Smooth muscle cell (in vitro differentiated cells): ENCODE measurements around the gene LRRC14B. TPM values are rescaled to one million over a fixed set of nuclear protein-coding genes. Genes with fewer than 3 reads are reported as not detected.

Experiments used
- DNase-seq: peaks from one replicate; lab custom pipeline; 2025; ENCODE audit not compliant: unreplicated experiment; lab: John Stamatoyannopoulos, UW
- H2AFZ ChIP-seq: fragments of 200-600 bp; sonication (generic); 2 replicates; pipeline ENCODE4 v1.6.0; 2016; ENCODE audit warnings: antibody characterized with exemption, low read depth, mild to moderate bottlenecking
- H3F3A ChIP-seq: fragments of 200-600 bp; sonication (generic); 2 replicates; pipeline ENCODE4 v1.6.0; 2017; ENCODE audit warnings: antibody characterized with exemption, low read depth
- H3K27ac ChIP-seq: fragments of 200-600 bp; sonication (generic); 2 replicates; pipeline ENCODE4 v1.5.1; 2016; ENCODE audit warnings: low read depth, mild to moderate bottlenecking
- H3K27me3 ChIP-seq: fragments of 200-600 bp; sonication (generic); 2 replicates; pipeline ENCODE4 v1.6.1; 2016; ENCODE audit warnings: low read depth, mild to moderate bottlenecking
- H3K36me3 ChIP-seq: fragments of 200-600 bp; sonication (generic); 2 replicates; pipeline ENCODE4 v1.5.1; 2016; ENCODE audit warnings: low read depth
- H3K4me1 ChIP-seq: fragments of 200-600 bp; sonication (generic); 2 replicates; pipeline ENCODE4 v1.5.1; 2016; ENCODE audit warnings: low read depth
- H3K4me2 ChIP-seq: fragments of 200-600 bp; sonication (generic); 2 replicates; pipeline ENCODE4 v1.6.0; 2016; ENCODE audit warnings: mild to moderate bottlenecking
- H3K4me3 ChIP-seq: fragments of 200-600 bp; sonication (generic); 2 replicates; pipeline ENCODE4 v1.5.1; 2016; ENCODE audit warnings: mild to moderate bottlenecking
- H3K79me2 ChIP-seq: fragments of 200-600 bp; sonication (generic); 2 replicates; pipeline ENCODE4 v1.6.0; 2016; ENCODE audit warnings: low read depth, mild to moderate bottlenecking
- H3K9ac ChIP-seq: fragments of 200-600 bp; sonication (generic); 2 replicates; pipeline ENCODE4 v1.6.0; 2016; ENCODE audit warnings: low read depth
- H3K9me3 ChIP-seq: fragments of 200-600 bp; sonication (generic); replicated peaks from 2 replicates; pipeline ENCODE4 v1.5.1; 2016; ENCODE audit warnings: low read depth
- H4K20me1 ChIP-seq: fragments of 200-600 bp; sonication (generic); 2 replicates; pipeline ENCODE4 v1.6.0; 2016; ENCODE audit warnings: low read depth
- CTCF ChIP-seq: fragments of 200-600 bp; sonication (generic); IDR thresholded peaks from 2 replicates; pipeline ENCODE4 v1.5.1; 2017; ENCODE audit warnings: borderline replicate concordance, mild to moderate bottlenecking, antibody characterized with exemption; ENCODE audit not compliant: insufficient read depth, poor library complexity, severe bottlenecking
- WGBS: methylation state at CpG from one replicate; pipeline ENCODE4 v1.1.7; 2016; ENCODE audit warnings: low lambda C conversion rate; 5-methylcytosine and 5-hydroxymethylcytosine counted together
- polyA plus RNA-seq: library from polyadenylated mRNA; unstranded; fragments of >200 nt; fragmentation: Nextera tagmentation; extraction: Ambion mirVana; gene quantifications from 2 replicates; pipeline ENCODE4 v1.2.1, GENCODE V29; 2016
- total RNA-seq: library from RNA; depleted of rRNA; stranded (reverse); fragments of >200 nt; gene quantifications from 2 replicates; pipeline ENCODE4 v1.2.3, GENCODE V29; 2014

LRRC14B gene
- total and polyA plus RNA-seq, 2 experiments from 2014 or later = not detected

- no peak for DNase-seq
- Histone ChIP-seq H3K27ac (no peak overlapping the region), H3K4me3 (no peak overlapping the region), H3K79me2 (no peaks in the 10 kb centered on the region), H3K9ac (no peak overlapping the region), H2AFZ (no peak overlapping the region), H3K4me1 (no peaks in the 10 kb centered on the region), H3F3A (no peaks in the 10 kb centered on the region), H3K9me3 (no peaks in the 10 kb centered on the region), H3K4me2 (no peak overlapping the region), H3K27me3 (no peaks in the 10 kb centered on the region), H3K36me3 (no peaks in the 10 kb centered on the region), H4K20me1 (no peaks in the 10 kb centered on the region)
- WGBS = 92% methylated on average over 22 of the region's 27 CpGs
- no peak for TF ChIP-seq CTCF
These were observed 24.6 kb upstream of the LRRC14B start for GRCh38 chr5:166441-167372.

DNA sequence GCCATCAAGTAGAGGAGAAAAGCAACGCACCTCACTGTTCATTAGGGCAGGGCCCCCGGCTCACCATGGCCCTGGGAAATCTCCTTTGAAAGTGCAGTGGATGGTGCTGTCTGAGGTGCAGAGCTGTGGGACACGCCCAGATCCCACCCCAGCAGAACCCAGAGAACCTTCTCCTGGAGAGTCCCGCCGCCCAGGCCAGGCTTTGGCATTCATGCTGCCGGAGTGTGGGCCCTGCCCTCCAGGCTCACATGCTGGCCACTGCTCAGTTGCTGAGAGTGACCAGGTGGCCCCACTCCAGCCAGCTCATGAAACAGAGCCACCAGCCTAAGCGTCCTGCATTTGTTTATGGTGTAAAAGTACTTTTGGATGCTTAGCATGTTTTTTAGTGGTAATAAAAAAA, 23.8 kb upstream of the LRRC14B start:
- H3K27ac ChIP-seq = peak overlapping the region; percentile 92

DNA sequence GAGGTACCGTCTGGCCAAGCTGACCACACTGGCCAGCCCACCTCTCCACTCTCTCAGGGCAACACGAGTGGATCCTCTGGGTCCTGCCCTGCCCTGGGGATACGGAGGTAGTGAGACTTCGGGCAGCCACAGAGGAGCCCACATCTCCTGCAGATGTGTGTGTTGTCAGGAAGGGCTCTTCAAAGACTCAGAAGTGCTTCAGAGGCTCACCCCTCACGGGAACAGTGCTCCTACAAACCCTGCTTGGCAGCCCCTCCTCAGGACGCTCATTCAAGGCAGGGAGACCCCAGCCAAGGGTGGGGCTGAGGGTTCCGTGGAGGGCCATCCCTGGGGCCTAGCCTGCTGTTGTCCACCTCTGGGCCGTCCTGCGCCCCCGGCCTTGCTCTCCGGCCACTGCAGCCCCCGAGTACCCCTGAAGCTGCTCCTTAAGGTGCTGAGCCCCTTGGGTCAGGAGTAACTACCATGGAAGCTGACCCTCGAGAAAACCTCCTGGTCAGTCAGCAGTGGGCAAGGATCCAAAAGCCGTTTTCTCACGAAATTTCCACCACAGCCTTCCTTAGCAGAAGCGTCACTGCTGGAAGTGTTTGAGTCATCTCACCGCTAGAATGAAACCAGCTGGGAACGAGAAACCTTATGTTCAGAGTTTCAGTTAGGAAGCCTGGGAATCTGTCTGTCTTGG, 23.2 kb upstream of the LRRC14B start:
- H3K4me3 ChIP-seq = no peak overlapping the region
- no peaks in the 10 kb centered on the region for H4K20me1 ChIP-seq
- H3K9ac ChIP-seq = peak overlapping the region; percentile 77
- WGBS = 81% methylated on average over 18 of the region's 18 CpGs
- H3K27ac ChIP-seq = peak overlapping the region; percentile 92
- no peaks in the 10 kb centered on the region for H3F3A ChIP-seq
- no peaks in the 10 kb centered on the region for H3K9me3 ChIP-seq
- no peaks in the 10 kb centered on the region for H3K4me1 ChIP-seq
- H3K27me3 ChIP-seq = no peaks in the 10 kb centered on the region
- H3K4me2 ChIP-seq = peak overlapping the region; percentile 50
- H2AFZ ChIP-seq = no peak overlapping the region
- no peaks in the 10 kb centered on the region for H3K79me2 ChIP-seq
- TF ChIP-seq CTCF = no peak
- no peak for DNase-seq
- no peaks in the 10 kb centered on the region for H3K36me3 ChIP-seq

More for the DNA sequence above, 23.8 kb upstream of the LRRC14B start:
- no peak for DNase-seq
- Histone ChIP-seq H3K27me3 (no peaks in the 10 kb centered on the region), H3K4me3 (no peak overlapping the region), H3F3A (no peaks in the 10 kb centered on the region), H3K79me2 (no peaks in the 10 kb centered on the region), H3K36me3 (no peaks in the 10 kb centered on the region), H3K4me1 (no peaks in the 10 kb centered on the region), H3K9ac (peak overlapping the region; percentile 77), H2AFZ (no peak overlapping the region), H3K9me3 (no peaks in the 10 kb centered on the region), H4K20me1 (no peaks in the 10 kb centered on the region), H3K4me2 (no peak overlapping the region)
- 83% methylated on average over 7 of the region's 7 CpGs for WGBS
- no peak for TF ChIP-seq CTCF
